ENCODE data around the gene C4B. TPM values are rescaled to one million over a fixed set of nuclear protein-coding genes. Genes with fewer than 3 reads are reported as not detected.

Gene C4B
- polyA plus RNA-seq, 1 experiment: 14.4 TPM

DNA sequence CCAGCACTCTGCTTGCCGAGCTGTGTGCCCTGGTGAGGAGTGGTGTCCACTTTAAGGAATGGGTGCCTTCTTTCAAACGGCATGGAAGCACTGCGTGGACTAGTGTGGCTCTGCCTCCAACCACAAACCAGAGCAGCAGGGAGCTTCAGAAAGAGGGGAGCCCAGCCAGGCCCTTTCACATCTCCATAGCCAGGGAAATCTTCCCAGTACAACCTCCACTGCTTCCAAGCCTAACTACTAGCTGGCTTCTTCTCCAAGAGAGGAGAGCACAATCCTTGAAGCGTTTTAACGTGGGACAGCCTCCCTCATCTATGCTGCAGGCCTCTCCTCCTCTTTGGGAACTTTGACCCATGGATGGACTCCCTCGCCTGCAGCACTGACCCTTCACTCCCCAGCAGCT lies 67.9 kb downstream of the C4B start:
- POLR2A ChIA-PET: no interaction called here
- DNase-seq (ENCODE audit: low read depth): no peak
- TF ChIP-seq, protein P1, sequence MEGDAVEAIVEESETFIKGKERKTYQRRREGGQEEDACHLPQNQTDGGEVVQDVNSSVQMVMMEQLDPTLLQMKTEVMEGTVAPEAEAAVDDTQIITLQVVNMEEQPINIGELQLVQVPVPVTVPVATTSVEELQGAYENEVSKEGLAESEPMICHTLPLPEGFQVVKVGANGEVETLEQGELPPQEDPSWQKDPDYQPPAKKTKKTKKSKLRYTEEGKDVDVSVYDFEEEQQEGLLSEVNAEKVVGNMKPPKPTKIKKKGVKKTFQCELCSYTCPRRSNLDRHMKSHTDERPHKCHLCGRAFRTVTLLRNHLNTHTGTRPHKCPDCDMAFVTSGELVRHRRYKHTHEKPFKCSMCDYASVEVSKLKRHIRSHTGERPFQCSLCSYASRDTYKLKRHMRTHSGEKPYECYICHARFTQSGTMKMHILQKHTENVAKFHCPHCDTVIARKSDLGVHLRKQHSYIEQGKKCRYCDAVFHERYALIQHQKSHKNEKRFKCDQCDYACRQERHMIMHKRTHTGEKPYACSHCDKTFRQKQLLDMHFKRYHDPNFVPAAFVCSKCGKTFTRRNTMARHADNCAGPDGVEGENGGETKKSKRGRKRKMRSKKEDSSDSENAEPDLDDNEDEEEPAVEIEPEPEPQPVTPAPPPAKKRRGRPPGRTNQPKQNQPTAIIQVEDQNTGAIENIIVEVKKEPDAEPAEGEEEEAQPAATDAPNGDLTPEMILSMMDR (IDR thresholded peaks at IDR 0.05; ENCODE audit: insufficient read depth, low read depth, low read length): no peak

DNA sequence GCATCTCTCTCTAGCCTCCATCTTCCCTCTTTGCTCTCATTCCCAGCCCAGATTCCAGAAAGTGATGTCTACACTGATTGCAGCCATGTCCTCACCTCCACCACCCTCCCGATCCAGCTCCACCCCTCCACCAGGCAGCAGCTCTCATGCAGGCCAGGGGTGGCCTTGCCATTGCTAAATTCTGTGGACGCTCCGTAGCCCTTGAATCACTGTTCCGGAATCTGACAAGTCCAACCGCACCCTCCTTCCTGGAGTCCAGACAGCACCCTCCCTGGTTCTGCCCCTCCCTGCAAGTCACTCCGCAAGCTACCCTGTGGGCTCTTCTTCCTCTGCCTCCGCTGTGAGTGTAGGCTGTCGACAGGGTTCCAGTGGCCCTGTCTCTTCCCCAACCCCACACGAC lies 68.3 kb downstream of the C4B start:
- TF ChIP-seq, protein P1 (IDR thresholded peaks at IDR 0.05; ENCODE audit: insufficient read depth, low read depth, low read length): no peak
- ChIA-PET POLR2A (interaction anchor here (0.7 kb wide), 1 partner anchor 131 kb away, joined by 3 read pairs; no protein-coding TSS in a partner anchor), CTCF (interaction anchor here (0.6 to 1.9 kb wide), 6 partner anchors 10 to 140 kb away, joined by 3 to 6 read pairs (median 4); no protein-coding TSS in a partner anchor)
- Histone ChIP-seq H3K27me3 (ENCODE audit: control insufficient read depth, insufficient read depth, low read length) (peaks cover 9% of the 10 kb centered on the region), H3K36me3 (ENCODE audit: control insufficient read depth, insufficient read depth, low read length) (no peaks in the 10 kb centered on the region), H3K4me3 (ENCODE audit: low read depth, low read length) (no peak overlapping the region)
- peak; percentile 66 for DNase-seq (ENCODE audit: low read depth)

More for the DNA sequence above, 67.9 kb downstream of the C4B start:
- H3K27me3 ChIP-seq (ENCODE audit: control insufficient read depth, insufficient read depth, low read length): peaks cover 8% of the 10 kb centered on the region
- CTCF ChIA-PET: interaction anchor here (0.8 to 1.9 kb wide), 5 partner anchors 14 to 113 kb away, joined by 3 to 6 read pairs (median 5); no protein-coding TSS in a partner anchor
- H3K4me3 ChIP-seq (ENCODE audit: low read depth, low read length): no peak overlapping the region
- no peaks in the 10 kb centered on the region for H3K36me3 ChIP-seq (ENCODE audit: control insufficient read depth, insufficient read depth, low read length)

- TF ChIP-seq, protein P1 (IDR thresholded peaks at IDR 0.05; ENCODE audit: insufficient read depth, low read depth, low read length): no peak
- POLR2A ChIA-PET: no interaction called here
- DNase-seq (ENCODE audit: low read depth): no peak
- no peak overlapping the region for H3K4me3 ChIP-seq (ENCODE audit: low read depth, low read length)
- H3K36me3 ChIP-seq (ENCODE audit: control insufficient read depth, insufficient read depth, low read length): no peaks in the 10 kb centered on the region
- CTCF ChIA-PET: interaction anchor here (0.6 to 1.9 kb wide), 6 partner anchors 9 to 139 kb away, joined by 3 to 7 read pairs (median 3); no protein-coding TSS in a partner anchor
- H3K27me3 ChIP-seq (ENCODE audit: control insufficient read depth, insufficient read depth, low read length): peaks cover 19% of the 10 kb centered on the region
These were observed 69.5 kb downstream of the C4B start for GRCh38 chr6:32083812-32084768.

GRCh38 chr6:32084780-32085179 lies 70.2 kb downstream of the C4B start:
- POLR2A ChIA-PET: no interaction called here
- TF ChIP-seq, protein P1 (IDR thresholded peaks at IDR 0.05; ENCODE audit: insufficient read depth, low read depth, low read length): no peak
- CTCF ChIA-PET: interaction anchor here (1.3 to 1.4 kb wide), 2 partner anchors 30 to 37 kb away, joined by 5 to 7 read pairs; no protein-coding TSS in a partner anchor

More at GRCh38 chr6:32084780-32085179, 70.2 kb downstream of the C4B start:
- Histone ChIP-seq H3K27me3 (ENCODE audit: control insufficient read depth, insufficient read depth, low read length) (peaks cover 26% of the 10 kb centered on the region), H3K4me3 (ENCODE audit: low read depth, low read length) (no peak overlapping the region), H3K36me3 (ENCODE audit: control insufficient read depth, insufficient read depth, low read length) (no peaks in the 10 kb centered on the region)
- no peak for DNase-seq (ENCODE audit: low read depth)

Small RNAs within 50 kb of the gene (small RNA-seq; reads per million reads assigned to genes)
- not detected for gene RNA5SP206 (ENCODE audit: insufficient read length, low read depth, low replicate concordance)

Other genes with a start within 250 kb of the C4B start
- gene VWA7, start 237.5 kb upstream of the C4B start, polyA plus RNA-seq (2011; rRNA removed): 0.16 and 0.29 TPM in 2 replicates
- 10.9 and 33.9 TPM in 2 replicates for gene VARS1, start 219.0 kb upstream of the C4B start, polyA plus RNA-seq (2011; rRNA removed)
- gene LSM2, start 207.8 kb upstream of the C4B start, polyA plus RNA-seq (2011; rRNA removed): 40.3 and 43.5 TPM in 2 replicates
- 0.90 and 0.99 TPM in 2 replicates for gene HSPA1L, start 199.5 kb upstream of the C4B start, polyA plus RNA-seq (2011; rRNA removed)
- gene HSPA1A, start 199.3 kb upstream of the C4B start, polyA plus RNA-seq (2011; rRNA removed): 57.7 and 98.6 TPM in 2 replicates
- gene HSPA1B, start 187.1 kb upstream of the C4B start, polyA plus RNA-seq (2011; rRNA removed): 20.9 and 42.8 TPM in 2 replicates
- gene NEU1, start 152.0 kb upstream of the C4B start, polyA plus RNA-seq (2011; rRNA removed): 32.1 and 48.1 TPM in 2 replicates
- gene SLC44A4, start 135.8 kb upstream of the C4B start, polyA plus RNA-seq (2011; rRNA removed): 0.07 and 0.12 TPM in 2 replicates
- gene EHMT2, start 117.1 kb upstream of the C4B start, polyA plus RNA-seq (2011; rRNA removed): 19.3 and 32.8 TPM in 2 replicates
- gene ZBTB12, start 112.7 kb upstream of the C4B start, polyA plus RNA-seq (2011; rRNA removed): 2.0 and 2.6 TPM in 2 replicates
- gene C2, start 87.1 kb upstream of the C4B start, polyA plus RNA-seq (2011; rRNA removed): 0.74 and 1.2 TPM in 2 replicates
- gene CFB, start 68.7 kb upstream of the C4B start, polyA plus RNA-seq (2011; rRNA removed): 6.7 and 7.6 TPM in 2 replicates
- gene NELFE, start 55.8 kb upstream of the C4B start, polyA plus RNA-seq (2011; rRNA removed): 69.6 and 70.5 TPM in 2 replicates
- gene SKIC2, start 55.6 kb upstream of the C4B start, polyA plus RNA-seq (2011; rRNA removed): 17.7 and 37.3 TPM in 2 replicates
- gene DXO, start 42.7 kb upstream of the C4B start, polyA plus RNA-seq (2011; rRNA removed): 18.2 and 28.1 TPM in 2 replicates
- gene C4A, start 32.7 kb upstream of the C4B start, polyA plus RNA-seq (2011; rRNA removed): 5.9 and 9.7 TPM in 2 replicates
- 0.11 and 0.29 TPM in 2 replicates for gene CYP21A2, start 23.6 kb downstream of the C4B start, polyA plus RNA-seq (2011; rRNA removed)
- gene TNXB, start 94.5 kb downstream of the C4B start, polyA plus RNA-seq (2011; rRNA removed): 0.58 and 0.60 TPM in 2 replicates
- 46.5 and 69.2 TPM in 2 replicates for gene ATF6B, start 113.5 kb downstream of the C4B start, polyA plus RNA-seq (2011; rRNA removed)
- gene FKBPL, start 115.5 kb downstream of the C4B start, polyA plus RNA-seq (2011; rRNA removed): 5.3 and 5.6 TPM in 2 replicates
- gene PRRT1, start 137.1 kb downstream of the C4B start, polyA plus RNA-seq (2011; rRNA removed): 0.77 and 0.78 TPM in 2 replicates
- 24.2 and 31.9 TPM in 2 replicates for gene PPT2, start 139.3 kb downstream of the C4B start, polyA plus RNA-seq (2011; rRNA removed)
- gene EGFL8, start 149.8 kb downstream of the C4B start, polyA plus RNA-seq (2011; rRNA removed): 3.7 and 4.0 TPM in 2 replicates
- gene AGPAT1, start 161.3 kb downstream of the C4B start, polyA plus RNA-seq (2011; rRNA removed): 117 and 158 TPM in 2 replicates
- 40.2 and 44.4 TPM in 2 replicates for gene RNF5, start 163.6 kb downstream of the C4B start, polyA plus RNA-seq (2011; rRNA removed)
- gene AGER, start 169.5 kb downstream of the C4B start, polyA plus RNA-seq (2011; rRNA removed): 2.4 and 2.6 TPM in 2 replicates
- gene PBX2, start 175.4 kb downstream of the C4B start, polyA plus RNA-seq (2011; rRNA removed): 59.5 and 73.5 TPM in 2 replicates
- gene GPSM3, start 177.8 kb downstream of the C4B start, polyA plus RNA-seq (2011; rRNA removed): 9.8 and 13.3 TPM in 2 replicates
- gene NOTCH4, start 209.3 kb downstream of the C4B start, polyA plus RNA-seq (2011; rRNA removed): 0.40 and 0.42 TPM in 2 replicates

All from BJ (cell line).